ENCODE measurements around the gene UGT2A1.
"Not testable (repeated sequence)": the region's sequence is repeated elsewhere in the genome, so short reads cannot be mapped to it uniquely, and the experiment has no call there.

The UGT2A1 gene

GRCh38 chr4:69653147-69653546 lies at the start of gene UGT2A1:
Gene UGT2A1, minus strand, starts transcription at chr4:69653247. Its CDS starts 5,603 bp downstream, at chr4:69647644.
- DNase-seq (ENCODE audit: low read depth), result no peak

- DNase-seq (ENCODE audit: low read depth), result no peak
These were observed 49.2 kb upstream of the UGT2A1 start for GRCh38 chr4:69702201-69702600.

- DNase-seq (ENCODE audit: low read depth), result no peak
These were observed 48.6 kb upstream of the UGT2A1 start for GRCh38 chr4:69701696-69702095.

DNA sequence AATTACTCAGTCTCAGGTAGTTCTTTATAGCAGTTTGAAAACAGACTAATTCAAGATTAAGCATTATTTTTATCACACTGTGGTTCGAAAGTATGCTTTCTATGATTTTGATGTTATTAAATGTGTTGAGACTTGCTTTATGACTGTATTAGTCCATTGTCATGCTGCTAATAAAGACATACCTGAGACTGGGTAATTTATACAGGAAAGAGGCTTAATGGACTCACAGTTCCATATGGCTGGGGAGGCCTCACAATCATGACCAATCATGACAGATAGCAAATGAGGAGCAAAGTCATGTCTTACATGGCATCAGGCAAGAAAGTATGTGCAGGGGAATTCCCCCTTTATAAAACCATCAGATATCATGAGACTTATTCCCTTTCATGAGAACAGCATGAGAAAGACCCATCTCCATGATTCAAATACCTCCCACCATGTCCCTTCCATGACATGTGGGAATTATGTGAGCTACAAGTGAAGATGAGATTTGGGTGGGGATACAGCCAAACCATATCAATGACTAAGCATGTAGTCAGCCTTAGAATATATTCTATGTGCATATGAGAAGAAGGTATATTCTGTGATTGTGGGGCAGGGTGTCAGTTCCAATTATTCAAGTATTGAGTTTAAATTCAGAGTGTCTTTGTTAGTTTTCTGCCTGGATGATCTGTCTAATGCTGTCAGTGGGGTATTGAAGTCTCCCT lies 44.6 kb upstream of the UGT2A1 start:
- DNase-seq (ENCODE audit: low read depth), result no peak

- no peak for DNase-seq (ENCODE audit: low read depth)
These were observed 36.6 kb upstream of the UGT2A1 start for GRCh38 chr4:69689599-69689998.

- DNase-seq (ENCODE audit: low read depth), result no peak
These were observed 31.8 kb upstream of the UGT2A1 start for GRCh38 chr4:69684804-69685203.

- no peak for DNase-seq (ENCODE audit: low read depth)
These were observed 15.6 kb upstream of the UGT2A1 start for GRCh38 chr4:69668680-69669079.

GRCh38 chr4:69664009-69664408 lies 11.0 kb upstream of the UGT2A1 start:
- DNase-seq (ENCODE audit: low read depth), result not testable (repeated sequence)

DNA sequence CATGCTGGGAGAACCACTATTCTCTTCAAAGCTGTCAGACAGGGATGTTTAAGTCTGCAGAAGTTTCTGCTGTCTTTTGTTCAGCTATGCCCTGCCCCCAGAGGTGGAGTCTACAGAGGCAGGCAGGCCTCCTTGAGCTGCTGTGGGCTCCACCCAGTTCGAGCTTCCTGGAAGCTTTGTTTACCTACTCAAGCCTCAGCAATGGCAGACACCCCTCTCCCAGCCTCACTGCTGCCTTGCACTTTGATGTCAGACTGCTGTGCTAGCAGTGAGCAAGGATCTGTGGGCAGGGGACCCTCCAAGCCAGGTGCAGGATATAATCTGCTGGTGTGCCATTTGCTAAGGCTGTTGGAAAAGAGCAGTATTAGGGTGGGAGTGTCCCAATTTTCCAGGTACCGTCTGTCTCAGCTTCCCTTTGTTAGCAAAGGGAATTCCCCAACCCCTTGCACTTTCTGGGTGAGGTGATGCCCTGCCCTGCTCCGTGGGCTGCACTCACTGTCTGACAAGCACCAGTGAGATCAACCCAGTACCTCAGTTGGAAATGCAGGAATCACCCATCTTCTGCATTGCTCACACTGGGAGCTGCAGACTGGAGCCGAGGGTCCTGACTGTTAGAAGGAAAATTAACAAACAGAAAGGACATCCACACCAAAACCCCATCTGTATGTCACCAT lies 8.2 kb upstream of the UGT2A1 start:
- DNase-seq (ENCODE audit: low read depth), result not testable (repeated sequence)

- DNase-seq (ENCODE audit: low read depth), result no peak
These were observed 5.1 kb upstream of the UGT2A1 start for GRCh38 chr4:69658133-69658532.

- no peak for DNase-seq (ENCODE audit: low read depth)
These were observed 3.7 kb upstream of the UGT2A1 start for GRCh38 chr4:69656653-69657158.

DNA sequence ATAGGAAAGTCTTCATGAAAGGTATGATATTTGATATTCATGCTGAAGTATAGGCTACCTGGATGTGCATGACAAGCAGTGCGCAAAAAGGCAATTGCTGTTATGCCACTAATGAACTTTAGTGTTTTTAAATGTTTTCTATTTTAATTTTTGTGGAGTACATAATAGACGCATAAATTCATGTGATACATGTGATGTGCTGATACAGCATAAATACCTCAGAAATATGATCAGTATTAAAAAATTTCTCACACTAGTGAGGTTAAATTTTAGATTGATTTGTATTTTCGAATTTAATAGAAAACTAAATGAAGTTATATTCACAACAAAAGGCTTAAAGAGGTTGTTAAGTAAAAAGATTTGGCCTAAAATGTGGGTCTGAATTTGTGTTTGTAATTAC lies 2.2 kb downstream of the UGT2A1 start:
- DNase-seq (ENCODE audit: low read depth), result no peak

GRCh38 chr4:69649629-69650028 lies 3.4 kb downstream of the UGT2A1 start:
- DNase-seq (ENCODE audit: low read depth), result no peak

- DNase-seq (ENCODE audit: low read depth), result no peak
These were observed 3.8 kb downstream of the UGT2A1 start for GRCh38 chr4:69649207-69649606.

GRCh38 chr4:69642961-69643360 lies 10.1 kb downstream of the UGT2A1 start:
- no peak for DNase-seq (ENCODE audit: low read depth)

- no peak for DNase-seq (ENCODE audit: low read depth)
These were observed 12.8 kb downstream of the UGT2A1 start for GRCh38 chr4:69640289-69640688.

GRCh38 chr4:69639542-69639941 lies 13.5 kb downstream of the UGT2A1 start, which contains the start of gene UGT2A2:
Gene UGT2A2, minus strand, starts transcription at chr4:69639642. Its CDS starts 2 bp downstream, at chr4:69639640.
- no peak for DNase-seq (ENCODE audit: low read depth)

DNA sequence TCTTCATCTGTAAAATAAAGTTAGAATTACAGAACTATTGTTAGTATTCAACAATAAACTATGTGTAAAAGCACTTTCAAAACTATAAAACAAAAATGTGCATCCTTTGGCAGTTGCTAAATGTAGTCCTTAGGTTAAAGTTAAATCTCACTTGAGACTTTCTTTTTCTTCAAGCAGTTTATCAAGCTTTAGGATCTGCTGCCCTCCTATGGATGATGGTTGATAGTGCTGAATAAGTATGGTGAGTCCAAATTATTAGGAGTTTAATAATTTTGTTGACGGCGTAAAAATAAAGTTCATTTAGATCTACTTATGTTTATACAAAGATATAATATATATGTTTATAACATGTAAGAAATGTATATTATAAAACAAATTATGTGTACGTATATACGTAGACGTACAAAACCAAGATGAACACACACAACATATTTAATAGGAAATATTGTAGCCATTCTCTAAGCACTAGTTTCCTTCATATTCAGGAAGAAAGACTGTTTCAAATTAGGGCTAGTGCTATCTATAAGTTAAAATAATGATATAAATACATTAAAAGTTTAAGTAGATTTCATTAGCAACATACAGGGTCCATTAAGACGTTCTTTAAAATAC lies 35.9 kb downstream of the UGT2A1 start:
- DNase-seq (ENCODE audit: low read depth), result no peak

DNA sequence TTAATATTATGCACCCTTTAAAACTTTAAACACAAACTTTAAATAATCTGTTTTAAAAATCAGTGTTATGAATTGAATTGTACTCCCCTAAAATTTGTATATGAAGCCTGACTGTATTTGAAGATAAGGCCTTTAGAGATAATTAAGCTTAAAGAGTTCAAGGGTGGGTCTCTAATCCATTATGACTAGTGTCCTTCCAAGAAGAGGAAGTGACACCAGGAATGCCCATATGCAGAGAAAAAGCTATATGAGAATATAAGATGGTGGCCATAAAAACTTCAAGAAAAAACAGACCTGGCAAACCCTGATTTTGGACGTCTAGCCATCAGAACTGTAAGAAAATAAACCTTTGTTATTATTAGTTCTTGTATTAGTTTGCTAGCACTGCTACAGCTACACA lies 42.6 kb downstream of the UGT2A1 start:
- DNase-seq (ENCODE audit: low read depth), result no peak

GRCh38 chr4:69601065-69601464 lies 52.0 kb downstream of the UGT2A1 start:
- DNase-seq (ENCODE audit: low read depth), result no peak

- DNase-seq (ENCODE audit: low read depth), result no peak
These were observed 53.0 kb downstream of the UGT2A1 start for GRCh38 chr4:69600013-69600412.

DNA sequence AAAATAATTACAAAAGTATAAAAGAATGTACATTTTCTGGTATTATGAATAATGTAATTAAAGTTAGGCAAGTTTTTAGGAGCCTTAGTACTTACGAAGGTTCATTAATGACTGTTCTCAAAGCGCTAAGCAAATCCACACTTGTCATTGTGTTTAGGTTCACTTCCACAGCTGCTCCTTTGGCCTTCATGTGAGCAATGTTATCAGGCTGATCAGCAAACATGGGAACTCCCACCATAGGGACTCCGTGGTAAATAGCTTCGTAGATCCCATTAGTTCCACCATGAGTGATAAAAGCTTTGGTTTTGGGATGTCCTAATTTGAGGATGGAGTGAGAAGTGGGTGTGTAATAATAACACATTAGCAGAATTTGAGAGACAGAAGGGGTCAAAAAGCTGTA lies 58.7 kb downstream of the UGT2A1 start:
- DNase-seq (ENCODE audit: low read depth), result no peak

GRCh38 chr4:69591364-69591763 lies 61.7 kb downstream of the UGT2A1 start:
- DNase-seq (ENCODE audit: low read depth), result no peak
